UCSD-AML1 (cell line): ENCODE results near the gene TIMP4.
A peak's percentile ranks its signal among the peaks of the same experiment; 100 is the strongest.

Experiments used
- DNase-seq: peaks from one replicate; lab custom pipeline; 2025; ENCODE audit not compliant: unreplicated experiment; lab: John Stamatoyannopoulos, UW

The TIMP4 gene

GRCh38 chr3:12186046-12186445 lies 27.3 kb upstream of the TIMP4 start:
- no peak for DNase-seq

DNA sequence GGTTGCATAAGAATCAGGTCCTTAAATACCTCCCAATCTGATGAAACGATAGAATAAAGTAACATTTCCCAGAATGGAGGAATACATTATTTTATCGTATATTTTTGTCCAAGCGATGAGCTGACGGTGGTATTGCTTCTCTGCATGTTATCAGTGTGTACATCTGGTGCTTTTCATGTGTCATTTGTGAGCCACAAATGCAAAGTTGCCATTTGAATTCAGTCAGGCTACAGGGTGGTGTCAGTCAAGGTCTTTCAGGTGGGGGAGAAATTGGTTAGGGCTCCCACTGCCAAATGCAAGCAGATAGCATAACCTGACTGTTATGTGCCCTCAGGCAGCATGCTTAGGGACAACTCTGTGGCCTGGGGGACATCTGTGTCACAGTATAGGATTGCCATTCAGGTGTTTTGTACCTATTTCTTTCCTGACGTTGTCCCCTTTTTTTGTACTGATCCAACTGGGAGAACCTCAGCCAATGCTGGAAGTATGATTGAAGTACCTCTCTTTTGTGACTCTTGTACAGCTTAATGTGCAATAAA lies 26.5 kb upstream of the TIMP4 start:
- DNase-seq = no peak

DNA sequence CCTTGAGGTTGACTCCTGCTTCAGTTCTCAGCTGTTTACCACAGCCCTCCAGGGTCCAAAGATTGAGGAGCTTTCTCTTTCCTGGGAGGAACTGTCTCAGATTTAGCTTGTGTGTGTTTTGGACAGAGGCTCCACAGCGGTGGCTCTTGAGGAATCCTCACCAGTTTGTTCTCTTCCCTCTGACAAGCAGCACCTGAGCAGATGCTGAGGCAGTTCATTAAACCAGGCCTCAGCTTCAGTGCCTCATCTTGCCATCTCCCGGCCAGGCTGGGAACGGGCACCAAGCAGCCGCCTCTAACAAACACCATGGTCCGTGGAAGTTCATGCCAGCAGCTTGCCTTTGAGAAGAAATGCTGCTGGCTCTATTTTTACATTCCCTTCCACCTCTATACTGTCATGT lies 25.8 kb upstream of the TIMP4 start:
- DNase-seq = no peak

- no peak for DNase-seq
These were observed 24.2 kb upstream of the TIMP4 start for GRCh38 chr3:12182687-12183441.

DNA sequence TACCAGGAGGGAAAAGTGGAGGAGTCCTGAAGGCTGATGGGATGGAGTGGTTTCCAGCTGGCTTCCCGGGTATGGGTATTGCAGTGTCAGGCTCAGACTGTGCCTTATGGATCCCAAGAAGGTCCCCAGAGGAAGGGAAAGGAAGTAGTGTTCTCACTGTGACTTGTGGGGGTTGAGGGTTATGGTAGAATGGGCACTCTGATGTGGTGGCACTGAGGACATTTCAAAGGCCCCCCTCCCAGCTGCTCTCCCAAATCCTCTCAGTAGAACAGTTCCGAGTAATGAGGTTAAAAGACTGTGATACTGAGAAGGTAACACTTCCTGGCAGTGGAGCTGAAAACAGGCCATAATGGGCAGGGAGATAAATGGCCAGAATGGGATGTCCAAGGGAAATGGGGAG lies 23.1 kb upstream of the TIMP4 start:
- no peak for DNase-seq

- DNase-seq = no peak
These were observed 22.6 kb upstream of the TIMP4 start for GRCh38 chr3:12181301-12181700.

GRCh38 chr3:12180631-12181030 lies 21.9 kb upstream of the TIMP4 start:
- no peak for DNase-seq

- DNase-seq = no peak
These were observed 21.5 kb upstream of the TIMP4 start for GRCh38 chr3:12180218-12180617.

GRCh38 chr3:12179441-12179840 lies 20.7 kb upstream of the TIMP4 start:
- no peak for DNase-seq

- peak; percentile 35 for DNase-seq
These were observed 19.5 kb upstream of the TIMP4 start for GRCh38 chr3:12178091-12178820.

DNA sequence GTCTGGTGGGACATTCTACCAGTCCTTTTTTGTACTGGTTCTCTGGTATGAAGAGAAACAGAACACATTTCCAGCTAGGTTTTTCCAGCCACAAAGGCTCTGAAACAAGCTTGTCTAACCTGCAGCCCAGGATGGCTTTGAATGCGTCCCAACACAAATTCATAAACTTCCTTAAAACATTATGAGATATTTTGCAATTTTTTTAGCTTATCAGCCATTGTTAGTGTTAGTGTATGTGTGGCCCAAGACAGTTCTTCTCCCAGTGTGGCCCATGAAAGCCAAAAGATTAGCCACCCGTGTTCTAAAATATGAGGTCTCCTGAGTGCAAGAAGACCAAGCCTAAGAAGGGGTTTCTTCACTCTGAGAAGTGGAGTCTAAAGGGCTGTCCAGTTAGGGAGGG lies 18.4 kb upstream of the TIMP4 start:
- DNase-seq = no peak

DNA sequence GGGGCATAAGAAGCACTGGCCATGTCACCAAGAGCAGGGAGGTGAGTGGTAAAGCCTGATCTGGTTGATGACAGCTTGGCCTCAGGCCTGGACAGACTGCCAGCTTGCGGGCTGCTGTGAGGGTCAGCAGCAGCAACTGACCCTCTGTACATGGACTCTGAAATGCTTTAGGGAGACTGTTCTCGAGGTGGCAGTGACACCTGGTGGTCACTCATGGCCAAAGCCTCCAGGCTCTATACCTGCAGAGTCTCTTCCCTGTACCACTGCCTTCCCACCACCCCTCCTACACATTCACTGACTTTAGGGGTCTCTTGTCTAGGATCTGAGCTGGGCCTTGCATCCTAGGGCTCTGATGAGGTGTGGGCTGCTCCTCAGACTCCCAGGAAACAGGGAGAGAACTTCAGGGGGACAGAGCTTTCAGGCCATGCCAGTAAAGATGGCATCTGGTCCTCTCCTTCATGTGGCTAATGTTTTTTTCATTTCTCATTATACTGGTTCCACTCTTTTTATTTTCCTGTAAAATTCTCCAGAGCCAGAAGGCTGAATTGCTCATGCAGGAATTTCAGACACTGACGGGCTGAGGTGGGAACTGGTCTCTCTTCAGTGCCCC lies 17.2 kb upstream of the TIMP4 start:
- peak; percentile 48 for DNase-seq

DNA sequence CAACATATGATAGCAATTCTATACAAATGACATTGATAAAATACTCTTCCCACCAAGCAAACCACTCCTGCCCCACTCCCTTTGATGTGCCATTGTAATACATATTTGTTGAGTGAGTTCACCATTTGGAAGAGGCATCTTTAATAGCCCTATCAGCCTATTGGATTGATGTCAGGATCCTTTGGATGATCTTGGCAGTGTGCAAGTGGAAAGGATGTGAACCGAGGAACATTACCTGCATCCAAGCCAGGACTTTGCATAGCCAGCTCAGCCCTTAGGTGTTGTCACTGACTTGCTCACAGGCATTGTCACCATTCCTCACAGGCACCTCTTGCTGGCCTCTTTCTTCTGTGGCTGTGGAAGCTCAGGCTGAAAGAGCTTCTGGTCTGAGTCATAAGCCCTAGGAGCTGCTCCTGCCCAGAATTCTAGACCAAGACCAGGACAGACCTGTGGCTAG lies 16.5 kb upstream of the TIMP4 start:
- DNase-seq = no peak

DNA sequence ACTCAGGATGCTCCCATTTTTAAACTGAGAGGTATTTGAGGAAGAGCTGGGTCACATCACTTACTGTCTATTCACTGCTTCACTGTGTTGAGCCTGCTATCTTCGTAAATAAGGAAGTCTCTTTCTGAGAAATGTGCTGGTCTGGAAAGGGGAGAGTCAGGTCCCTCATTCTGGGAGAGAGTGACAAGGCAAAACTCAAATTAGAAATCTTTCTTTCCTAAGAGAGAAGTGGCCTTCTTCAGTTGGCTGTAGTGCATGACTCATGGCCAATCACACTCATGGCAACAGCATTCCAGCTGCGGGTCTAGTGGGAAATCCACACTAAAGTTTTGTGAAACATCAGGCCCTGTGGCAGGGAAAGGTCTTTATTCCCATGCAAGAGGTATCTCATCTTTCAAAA lies 11.5 kb upstream of the TIMP4 start:
- no peak for DNase-seq

DNA sequence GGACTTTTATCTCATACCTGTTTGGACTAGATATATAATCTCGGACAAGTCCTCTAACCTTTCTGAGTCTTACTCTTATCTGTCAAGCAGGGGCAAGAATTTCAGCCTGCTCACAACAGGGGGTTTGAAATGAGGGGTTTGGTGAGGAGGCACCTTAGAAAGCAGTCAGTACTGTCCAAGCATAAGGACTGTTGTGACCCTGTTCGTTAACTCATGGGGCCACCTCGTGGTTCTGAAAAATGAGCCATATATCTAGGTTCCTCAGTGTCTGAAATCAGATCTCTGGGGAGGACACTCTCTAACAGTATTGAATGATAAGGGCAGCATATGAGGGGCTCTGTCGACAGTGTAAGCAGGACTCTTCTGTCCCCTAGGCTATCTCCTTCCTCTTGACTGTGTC lies 7.2 kb upstream of the TIMP4 start:
- DNase-seq = no peak

DNA sequence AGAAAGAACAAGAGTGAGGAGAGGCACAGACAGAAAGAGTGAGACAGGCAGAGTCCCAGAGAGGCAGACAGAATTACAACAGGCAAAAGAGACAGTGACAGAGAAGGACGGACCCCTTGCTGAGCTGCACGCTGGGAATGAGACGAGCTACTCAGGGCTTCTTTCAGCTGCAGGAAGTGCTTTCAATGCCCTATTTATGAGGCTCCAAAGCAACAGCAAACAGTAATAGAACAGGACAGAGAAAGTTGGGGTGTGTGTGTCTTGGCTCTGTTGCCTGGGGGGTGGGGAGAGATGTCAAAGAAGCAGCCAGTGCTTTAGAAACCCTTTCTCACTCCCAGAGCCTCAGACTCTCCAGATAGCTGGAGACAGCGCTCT lies 502 bp upstream of the TIMP4 start:
- DNase-seq = no peak

- DNase-seq = no peak
These were observed 1.7 kb downstream of the TIMP4 start for GRCh38 chr3:12157026-12157425.

GRCh38 chr3:12155828-12156227 lies 2.9 kb downstream of the TIMP4 start:
- DNase-seq = no peak

GRCh38 chr3:12155264-12155663 lies 3.4 kb downstream of the TIMP4 start:
- no peak for DNase-seq

GRCh38 chr3:12154151-12154550 lies 4.6 kb downstream of the TIMP4 start:
- DNase-seq = no peak

- DNase-seq = no peak
These were observed 8.6 kb downstream of the TIMP4 start for GRCh38 chr3:12150112-12150511.

GRCh38 chr3:12149029-12149428 lies 9.7 kb downstream of the TIMP4 start:
- DNase-seq = no peak
